ENCODE results near the gene KLHL29. TPM values are rescaled to one million over a fixed set of nuclear protein-coding genes. Genes with fewer than 3 reads are reported as not detected.
"Not testable (repeated sequence)": the region's sequence is repeated elsewhere in the genome, so short reads cannot be mapped to it uniquely, and the experiment has no call there.

Gene KLHL29
- total RNA-seq, 1 donor from 2014 or later, result 8.4 TPM

DNA sequence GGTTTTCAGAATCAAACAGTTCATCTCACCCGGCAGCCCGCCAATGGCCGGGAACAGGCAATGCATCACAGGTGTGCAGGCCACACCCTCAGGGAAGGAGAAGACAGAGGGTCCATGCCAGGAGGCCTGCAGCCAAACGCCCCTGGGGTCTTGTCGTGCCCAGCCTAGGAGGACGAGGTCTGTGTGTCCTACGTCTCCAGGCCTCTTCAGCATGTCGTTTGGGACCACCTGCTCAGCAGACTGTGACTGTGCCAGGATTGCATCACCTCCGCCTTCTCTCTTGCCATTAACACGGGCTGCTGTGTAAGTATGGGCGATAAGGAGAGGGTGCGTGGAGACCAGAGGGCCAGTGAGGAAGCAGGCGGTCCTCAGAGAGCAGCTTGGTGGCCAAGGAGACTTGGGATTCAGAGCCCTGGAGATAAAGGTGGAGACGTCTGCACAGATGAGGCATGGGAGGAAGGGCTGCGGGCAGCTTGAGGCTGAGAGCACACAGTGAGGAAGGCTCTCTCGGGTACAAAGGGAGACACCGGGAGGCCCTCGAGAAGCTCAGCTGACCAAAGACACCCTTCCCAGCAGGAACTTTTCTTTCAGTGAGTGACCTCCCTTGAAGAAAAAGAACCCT, 37.4 kb upstream of the KLHL29 start:
- TF ChIP-seq, protein P1, sequence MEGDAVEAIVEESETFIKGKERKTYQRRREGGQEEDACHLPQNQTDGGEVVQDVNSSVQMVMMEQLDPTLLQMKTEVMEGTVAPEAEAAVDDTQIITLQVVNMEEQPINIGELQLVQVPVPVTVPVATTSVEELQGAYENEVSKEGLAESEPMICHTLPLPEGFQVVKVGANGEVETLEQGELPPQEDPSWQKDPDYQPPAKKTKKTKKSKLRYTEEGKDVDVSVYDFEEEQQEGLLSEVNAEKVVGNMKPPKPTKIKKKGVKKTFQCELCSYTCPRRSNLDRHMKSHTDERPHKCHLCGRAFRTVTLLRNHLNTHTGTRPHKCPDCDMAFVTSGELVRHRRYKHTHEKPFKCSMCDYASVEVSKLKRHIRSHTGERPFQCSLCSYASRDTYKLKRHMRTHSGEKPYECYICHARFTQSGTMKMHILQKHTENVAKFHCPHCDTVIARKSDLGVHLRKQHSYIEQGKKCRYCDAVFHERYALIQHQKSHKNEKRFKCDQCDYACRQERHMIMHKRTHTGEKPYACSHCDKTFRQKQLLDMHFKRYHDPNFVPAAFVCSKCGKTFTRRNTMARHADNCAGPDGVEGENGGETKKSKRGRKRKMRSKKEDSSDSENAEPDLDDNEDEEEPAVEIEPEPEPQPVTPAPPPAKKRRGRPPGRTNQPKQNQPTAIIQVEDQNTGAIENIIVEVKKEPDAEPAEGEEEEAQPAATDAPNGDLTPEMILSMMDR (conservative IDR thresholded peaks at IDR 0.05), result no peak
- peaks cover 19% of the 10 kb centered on the region for H3K4me1 Mint-ChIP-seq
- H3K4me3 Mint-ChIP-seq, result no peak overlapping the region
- DNase-seq (ENCODE audit: low read depth, low spot score), result no peak
- H3K27ac Mint-ChIP-seq (ENCODE audit: unreplicated experiment), result peak overlapping the region; percentile 86
- no peaks in the 10 kb centered on the region for H3K36me3 Mint-ChIP-seq (ENCODE audit: low read depth)
- H3K9me3 Mint-ChIP-seq, result peaks cover 6% of the 10 kb centered on the region
- no peaks in the 10 kb centered on the region for H3K27me3 Mint-ChIP-seq (ENCODE audit: low read depth)

DNA sequence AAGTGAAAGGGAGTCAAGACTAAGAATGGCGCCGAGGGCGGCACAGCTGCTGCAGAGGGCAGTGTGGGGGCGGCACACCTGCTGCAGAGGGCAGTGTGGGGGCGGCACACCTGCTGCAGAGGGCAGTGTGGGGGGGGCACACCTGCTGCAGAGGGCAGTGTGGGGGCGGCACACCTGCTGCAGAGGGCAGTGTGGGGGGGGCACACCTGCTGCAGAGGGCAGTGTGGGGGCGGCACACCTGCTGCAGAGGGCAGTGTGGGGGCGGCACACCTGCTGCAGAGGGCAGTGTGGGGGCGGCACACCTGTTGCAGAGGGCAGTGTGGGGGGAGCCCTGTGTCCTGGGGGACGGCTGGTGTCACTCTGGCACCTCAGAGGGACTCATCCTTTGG, 36.9 kb upstream of the KLHL29 start:
- H3K4me1 Mint-ChIP-seq, result peaks cover 19% of the 10 kb centered on the region
- not testable (repeated sequence) for DNase-seq (ENCODE audit: low read depth, low spot score); H3K9me3 Mint-ChIP-seq; H3K27ac Mint-ChIP-seq (ENCODE audit: unreplicated experiment); H3K4me3 Mint-ChIP-seq; H3K27me3 Mint-ChIP-seq (ENCODE audit: low read depth); H3K36me3 Mint-ChIP-seq (ENCODE audit: low read depth)

DNA sequence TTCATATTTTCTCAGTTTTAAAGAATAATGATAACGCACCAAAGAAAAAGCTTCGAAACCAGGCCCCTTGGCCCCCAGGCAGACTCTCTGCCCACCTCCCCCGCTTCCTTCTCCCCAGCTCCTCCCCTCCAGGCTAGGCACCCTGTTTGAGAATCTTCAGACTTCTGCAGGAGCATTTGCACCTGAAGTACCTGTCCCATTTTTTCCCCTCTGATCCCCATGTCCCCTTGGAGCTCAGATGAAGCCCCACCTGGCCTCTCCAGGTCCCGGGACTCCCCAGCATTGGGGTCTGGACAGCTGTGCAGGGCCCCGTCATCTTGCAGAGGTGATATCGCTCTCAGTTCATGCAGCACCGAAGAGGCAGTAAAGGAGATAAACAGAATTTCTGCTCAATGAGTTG, 35.5 kb upstream of the KLHL29 start:
- TF ChIP-seq, protein P1 (conservative IDR thresholded peaks at IDR 0.05), result no peak

DNA sequence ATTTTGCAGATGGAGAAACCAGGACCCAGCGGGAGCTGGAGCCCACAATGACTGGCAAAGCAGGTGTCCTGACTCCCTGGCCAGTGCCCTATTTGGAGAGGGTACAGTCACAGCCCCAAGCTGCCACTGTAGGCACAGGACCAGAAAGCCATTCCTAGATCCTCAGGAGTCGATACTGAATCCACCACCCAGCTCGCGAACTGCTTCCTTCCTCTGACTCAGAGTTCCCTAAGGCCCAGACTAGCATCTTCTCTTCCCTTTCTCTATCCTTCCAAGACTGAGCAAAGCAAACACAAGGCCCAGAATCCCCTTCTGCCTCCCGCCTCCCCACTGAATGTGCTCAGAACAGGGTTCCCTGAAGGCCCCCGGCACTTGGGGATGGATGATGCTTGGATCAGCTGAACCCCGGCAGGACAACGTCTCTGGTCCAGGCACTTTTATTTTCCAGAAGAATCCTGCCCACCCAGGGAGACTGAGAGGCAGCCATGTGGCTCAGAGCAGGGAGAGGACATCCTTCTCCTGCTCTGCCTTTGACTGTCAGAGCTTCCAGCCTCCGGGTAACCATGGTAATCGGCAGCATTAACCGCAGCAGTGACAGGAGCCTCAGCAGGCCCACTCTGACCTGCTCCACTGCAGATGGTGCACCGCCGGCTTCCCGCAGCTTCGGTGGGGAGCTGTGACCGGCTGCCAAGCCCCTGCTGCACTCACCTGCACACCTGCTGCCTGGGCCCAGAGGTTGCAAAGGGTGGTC, 34.8 kb upstream of the KLHL29 start:
- Mint-ChIP-seq H3K4me1 (peaks cover 19% of the 10 kb centered on the region), H3K27ac (ENCODE audit: unreplicated experiment) (no peak overlapping the region), H3K4me3 (no peak overlapping the region), H3K9me3 (peaks cover 6% of the 10 kb centered on the region), H3K27me3 (ENCODE audit: low read depth) (no peaks in the 10 kb centered on the region), H3K36me3 (ENCODE audit: low read depth) (no peaks in the 10 kb centered on the region)
- DNase-seq (ENCODE audit: low read depth, low spot score), result no peak
- TF ChIP-seq, protein P1 (conservative IDR thresholded peaks at IDR 0.05), result no peak

More for the DNA sequence above, 35.5 kb upstream of the KLHL29 start:
- Mint-ChIP-seq H3K9me3 (peaks cover 6% of the 10 kb centered on the region), H3K4me1 (peaks cover 19% of the 10 kb centered on the region), H3K27ac (ENCODE audit: unreplicated experiment) (no peak overlapping the region), H3K36me3 (ENCODE audit: low read depth) (no peaks in the 10 kb centered on the region), H3K4me3 (no peak overlapping the region), H3K27me3 (ENCODE audit: low read depth) (no peaks in the 10 kb centered on the region)
- DNase-seq (ENCODE audit: low read depth, low spot score), result no peak

DNA sequence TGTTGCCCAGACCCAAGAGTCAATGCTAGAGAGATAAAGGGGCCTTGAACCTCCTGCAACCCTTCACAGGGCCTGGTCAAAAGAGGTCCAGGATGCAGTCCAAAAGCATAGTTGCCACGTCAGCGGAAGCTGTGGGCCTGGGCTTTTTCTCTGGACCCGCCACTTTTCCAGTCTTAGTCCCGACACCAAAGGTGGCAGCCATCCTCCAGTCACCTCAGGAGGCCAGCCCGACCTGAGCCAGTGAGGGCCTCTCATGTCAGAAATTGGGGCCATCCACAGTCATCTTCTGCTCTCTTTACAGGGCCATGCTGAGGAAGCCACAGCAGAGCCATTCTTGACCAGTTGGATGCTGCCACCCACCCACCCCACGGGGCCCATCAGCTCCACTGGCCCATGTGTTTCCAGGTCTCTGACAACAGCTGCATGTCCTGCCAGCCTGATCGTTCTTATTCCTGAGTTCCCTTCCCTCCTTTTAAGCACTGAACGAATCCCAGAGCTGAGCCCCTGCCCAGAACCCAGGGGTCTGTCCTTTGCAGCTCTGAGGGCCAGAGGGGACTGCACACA, 34.1 kb upstream of the KLHL29 start:
- Mint-ChIP-seq H3K4me3 (no peak overlapping the region), H3K9me3 (peaks cover 3% of the 10 kb centered on the region), H3K36me3 (ENCODE audit: low read depth) (no peaks in the 10 kb centered on the region), H3K4me1 (peaks cover 19% of the 10 kb centered on the region), H3K27ac (ENCODE audit: unreplicated experiment) (no peak overlapping the region), H3K27me3 (ENCODE audit: low read depth) (no peaks in the 10 kb centered on the region)
- TF ChIP-seq, protein P1 (conservative IDR thresholded peaks at IDR 0.05), result no peak
- no peak for DNase-seq (ENCODE audit: low read depth, low spot score)
